ENCODE results near the gene DIAPH2.

DNA sequence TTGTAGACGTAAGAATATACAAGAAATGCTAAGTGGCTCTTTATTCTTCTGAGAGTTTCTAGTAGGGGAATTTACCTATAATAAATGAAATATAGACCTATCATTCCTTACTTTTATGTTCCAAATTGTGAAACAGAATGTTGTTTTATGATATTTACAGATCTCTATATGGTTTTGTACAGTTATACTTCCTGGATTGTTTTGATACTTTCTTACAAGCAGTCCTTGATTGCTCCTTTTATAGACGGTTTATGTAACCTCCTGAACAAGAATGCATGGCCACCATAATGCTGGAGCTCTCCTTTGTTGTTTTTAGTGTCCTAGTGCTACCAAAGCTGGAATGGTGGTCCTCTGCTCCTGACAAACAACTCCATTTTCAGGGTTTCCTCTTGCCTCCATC, 107.4 kb downstream of the DIAPH2 start:
- TF ChIP-seq POLR2AphosphoS5 (IDR thresholded peaks at IDR 0.05; ENCODE audit: low read depth, low read length) (no peak), POLR2A (IDR thresholded peaks at IDR 0.05; ENCODE audit: low read depth, low read length) (no peak), TAF1 (IDR thresholded peaks at IDR 0.05; ENCODE audit: borderline replicate concordance, low read depth, low read length) (no peak)

Data from GM12892 (cell line).